ENCODE results near the gene ARID4B. TPM values are rescaled to one million over a fixed set of nuclear protein-coding genes. Genes with fewer than 3 reads are reported as not detected.

Gene ARID4B
- total RNA-seq, 1 experiment from 2014 or later: 16.8 TPM

GRCh38 chr1:235326719-235327558, 1.0 kb downstream of the ARID4B start:
- DNase-seq (peak; percentile 11), ATAC-seq (no peak)
- no peaks in the 10 kb centered on the region for H3K9me2 ChIP-seq (replicated peaks; ENCODE audit: low read length)
- H3K79me2 ChIP-seq (ENCODE audit: low read length): peaks cover 89% of the 10 kb centered on the region
- intact Hi-C loops (cut with micrococcal nuclease): no loop called here
- no TSS peak for BruUV-seq (replicated peaks)
- peak overlapping the region; percentile 91 for H3K4me2 ChIP-seq (ENCODE audit: low read length)
- no peaks in the 10 kb centered on the region for H3F3A ChIP-seq (ENCODE audit: low read length, unreplicated experiment)
- H3K9me3 ChIP-seq (ENCODE audit: low read length): no peaks in the 10 kb centered on the region
- H3K9ac ChIP-seq (ENCODE audit: low read length): peak overlapping the region; percentile 86
- H2AFZ ChIP-seq (ENCODE audit: low read length): peak overlapping the region; percentile 64
- no peaks in the 10 kb centered on the region for H3K27me3 ChIP-seq (ENCODE audit: low read length)
- TF ChIP-seq, protein P1, sequence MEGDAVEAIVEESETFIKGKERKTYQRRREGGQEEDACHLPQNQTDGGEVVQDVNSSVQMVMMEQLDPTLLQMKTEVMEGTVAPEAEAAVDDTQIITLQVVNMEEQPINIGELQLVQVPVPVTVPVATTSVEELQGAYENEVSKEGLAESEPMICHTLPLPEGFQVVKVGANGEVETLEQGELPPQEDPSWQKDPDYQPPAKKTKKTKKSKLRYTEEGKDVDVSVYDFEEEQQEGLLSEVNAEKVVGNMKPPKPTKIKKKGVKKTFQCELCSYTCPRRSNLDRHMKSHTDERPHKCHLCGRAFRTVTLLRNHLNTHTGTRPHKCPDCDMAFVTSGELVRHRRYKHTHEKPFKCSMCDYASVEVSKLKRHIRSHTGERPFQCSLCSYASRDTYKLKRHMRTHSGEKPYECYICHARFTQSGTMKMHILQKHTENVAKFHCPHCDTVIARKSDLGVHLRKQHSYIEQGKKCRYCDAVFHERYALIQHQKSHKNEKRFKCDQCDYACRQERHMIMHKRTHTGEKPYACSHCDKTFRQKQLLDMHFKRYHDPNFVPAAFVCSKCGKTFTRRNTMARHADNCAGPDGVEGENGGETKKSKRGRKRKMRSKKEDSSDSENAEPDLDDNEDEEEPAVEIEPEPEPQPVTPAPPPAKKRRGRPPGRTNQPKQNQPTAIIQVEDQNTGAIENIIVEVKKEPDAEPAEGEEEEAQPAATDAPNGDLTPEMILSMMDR (conservative IDR thresholded peaks at IDR 0.05; ENCODE audit: low read depth, low read length): no peak
- TF ChIP-seq EZH2phosphoT487 (IDR thresholded peaks at IDR 0.05; ENCODE audit: borderline replicate concordance, low read length) (no peak), EZH2 (IDR thresholded peaks at IDR 0.05; ENCODE audit: low read length, unreplicated experiment) (no peak)
- H3K36me3 ChIP-seq (ENCODE audit: low read depth, low read length): no peaks in the 10 kb centered on the region
- H3K4me1 ChIP-seq (ENCODE audit: insufficient read depth, low read length): peaks cover 19% of the 10 kb centered on the region; the same call in 1 of the 2 replicates
- ChIA-PET POLR2A (ENCODE audit: unreplicated experiment) (no interaction called here), CTCF (no interaction called here)
- H4K20me1 ChIP-seq (ENCODE audit: low read length): peaks cover 13% of the 10 kb centered on the region
- H3K27ac ChIP-seq (ENCODE audit: low read length): peak overlapping the region; percentile 63; the same call in 1 of the 2 replicates
- peak overlapping the region; percentile 97 for H3K4me3 ChIP-seq (ENCODE audit: low read length)

DNA sequence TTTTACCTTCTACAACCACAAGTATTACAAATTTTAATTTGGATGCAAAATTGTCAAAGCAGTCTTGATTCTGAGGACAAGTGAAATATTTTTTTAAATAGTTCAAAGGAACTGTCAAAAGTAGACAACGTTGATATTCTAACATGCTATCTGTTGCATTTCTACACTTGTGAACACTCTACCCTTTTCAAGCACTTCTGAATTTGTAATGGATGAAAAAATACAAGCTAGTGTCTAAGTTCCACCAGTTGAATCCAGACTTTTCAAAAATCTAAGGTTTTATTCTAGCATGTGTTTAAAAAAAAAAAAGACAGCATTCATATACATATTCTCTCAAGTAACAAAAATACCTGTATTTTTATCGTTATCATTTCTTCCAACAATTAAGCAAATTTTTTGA, 2.1 kb downstream of the ARID4B start:
- peaks cover 13% of the 10 kb centered on the region for H4K20me1 ChIP-seq (ENCODE audit: low read length)
- H3F3A ChIP-seq (ENCODE audit: low read length, unreplicated experiment): no peaks in the 10 kb centered on the region
- H3K27me3 ChIP-seq (ENCODE audit: low read length): no peaks in the 10 kb centered on the region
- BruUV-seq (replicated peaks): no TSS peak
- no peaks in the 10 kb centered on the region for H3K9me3 ChIP-seq (ENCODE audit: low read length)
- 0 out of 2 replicates have a peak, but pooled peaks cover under 1% of the 10 kb centered on the region for H3K36me3 ChIP-seq (ENCODE audit: low read depth, low read length)
- ChIA-PET POLR2A (ENCODE audit: unreplicated experiment) (interaction anchor here (0.6 kb wide), 1 partner anchor 16 kb away, joined by 3 read pairs; no protein-coding TSS in a partner anchor), CTCF (interaction anchor here (0.7 kb wide), 1 partner anchor 89 kb away, joined by 5 read pairs; no protein-coding TSS in a partner anchor)
- no peaks in the 10 kb centered on the region for H3K9me2 ChIP-seq (replicated peaks; ENCODE audit: low read length)
- intact Hi-C loops (cut with micrococcal nuclease): no loop called here
- DNase-seq (no peak), ATAC-seq (no peak)
- no peak overlapping the region for H3K27ac ChIP-seq (ENCODE audit: low read length)
- H3K9ac ChIP-seq (ENCODE audit: low read length): peak overlapping the region; percentile 86; the same call in 1 of the 2 replicates
- peak overlapping the region; percentile 97 for H3K4me3 ChIP-seq (ENCODE audit: low read length)
- H3K4me2 ChIP-seq (ENCODE audit: low read length): peak overlapping the region; percentile 91
- peaks cover 87% of the 10 kb centered on the region for H3K79me2 ChIP-seq (ENCODE audit: low read length)
- H2AFZ ChIP-seq (ENCODE audit: low read length): no peak overlapping the region
- no peak for TF ChIP-seq EZH2 (IDR thresholded peaks at IDR 0.05; ENCODE audit: low read length, unreplicated experiment)
- no peak for TF ChIP-seq EZH2phosphoT487 (IDR thresholded peaks at IDR 0.05; ENCODE audit: borderline replicate concordance, low read length)
- TF ChIP-seq, protein P1 (conservative IDR thresholded peaks at IDR 0.05; ENCODE audit: low read depth, low read length): no peak
- H3K4me1 ChIP-seq (ENCODE audit: insufficient read depth, low read length): peaks cover 16% of the 10 kb centered on the region; the same call in 1 of the 2 replicates
